OCI-LY3 (cell line): ENCODE measurements around the gene SLC12A8.

Source experiments
- CTCF ChIP-seq: fragments of 200-600, 300-600 bp; sonication (generic); IDR thresholded peaks from 2 replicates; pipeline ENCODE4 v1.5.1; 2014; ENCODE audit warnings: antibody characterized with exemption, low read length, low read depth
- EZH2phosphoT487 ChIP-seq: fragments of 200-600 bp; shearing (Covaris generic); IDR thresholded peaks from 2 replicates; pipeline ENCODE4 v1.6.1; 2018; ENCODE audit warnings: antibody characterized with exemption, mixed run types, low read depth

GRCh38 chr3:125192190-125193035 is 20.1 kb downstream of the SLC12A8 start:
- TF ChIP-seq CTCF (peak; percentile 51), EZH2phosphoT487 (no peak)
